Mesendoderm (in vitro differentiated cells): Measurements from ENCODE around the gene AQP1.

Experiments used
- DNase-seq: peaks from one replicate; pipeline ENCODE4 v3.0.0; 2013
- H2AK5ac ChIP-seq: 2 replicates; pipeline ENCODE4 v1.6.1; 2013; ENCODE audit warnings: low read length, inconsistent platforms
- H2BK120ac ChIP-seq: 2 replicates; pipeline ENCODE4 v1.6.1; 2013; ENCODE audit warnings: low read depth, mild to moderate bottlenecking, low read length, moderate library complexity, mixed read lengths
- H2BK15ac ChIP-seq: replicated peaks from 2 replicates; pipeline ENCODE4 v1.6.1; 2013; ENCODE audit warnings: low read depth, mild to moderate bottlenecking, moderate library complexity
- H2BK5ac ChIP-seq: 2 replicates; pipeline ENCODE4 v1.6.1; 2013; ENCODE audit warnings: low read length, inconsistent platforms
- H3K18ac ChIP-seq: 2 replicates; pipeline ENCODE4 v1.6.1; 2013; ENCODE audit warnings: mild to moderate bottlenecking, low read length, mixed read lengths
- H3K23ac ChIP-seq: one replicate; pipeline ENCODE4 v1.6.1; 2013; ENCODE audit warnings: low read length
- H3K27ac ChIP-seq: 2 replicates; pipeline ENCODE4 v1.5.1; 2013; ENCODE audit warnings: low read depth, mild to moderate bottlenecking, inconsistent platforms, low read length, moderate library complexity
- H3K27me3 ChIP-seq: 2 replicates; pipeline ENCODE4 v1.6.1; 2013; ENCODE audit warnings: low read length, control low read depth, mild to moderate bottlenecking, inconsistent platforms; ENCODE audit not compliant: insufficient read depth, poor library complexity
- H3K36me3 ChIP-seq: 2 replicates; pipeline ENCODE4 v1.6.1; 2013; ENCODE audit warnings: low read length, inconsistent platforms; ENCODE audit not compliant: control insufficient read depth, insufficient read depth
- H3K4ac ChIP-seq: one replicate; pipeline ENCODE4 v1.6.1; 2013; ENCODE audit warnings: low read depth, mild to moderate bottlenecking, low read length, moderate library complexity
- H3K4me1 ChIP-seq: 2 replicates; pipeline ENCODE4 v1.6.1; 2013; ENCODE audit warnings: low read depth, low read length, inconsistent platforms; ENCODE audit not compliant: control insufficient read depth
- H3K4me2 ChIP-seq: 2 replicates; pipeline ENCODE4 v1.6.1; 2013; ENCODE audit warnings: low read length
- H3K4me3 ChIP-seq: 2 replicates; pipeline ENCODE4 v1.5.1; 2013; ENCODE audit warnings: mild to moderate bottlenecking, low read length
- H3K56ac ChIP-seq: one replicate; pipeline ENCODE4 v1.6.1; 2013; ENCODE audit warnings: low read length
- H3K79me1 ChIP-seq: 2 replicates; pipeline ENCODE4 v1.6.1; 2013; ENCODE audit warnings: low read length, inconsistent platforms
- H3K79me2 ChIP-seq: 2 replicates; pipeline ENCODE4 v1.6.1; 2013; ENCODE audit warnings: mild to moderate bottlenecking, low read length; ENCODE audit not compliant: control insufficient read depth, insufficient read depth
- H3K9ac ChIP-seq: 2 replicates; pipeline ENCODE4 v1.6.1; 2013; ENCODE audit warnings: low read length, inconsistent platforms
- H4K5ac ChIP-seq: one replicate; pipeline ENCODE4 v1.6.1; 2013; ENCODE audit warnings: low read length
- H4K8ac ChIP-seq: one replicate; pipeline ENCODE4 v1.6.1; 2013; ENCODE audit warnings: low read depth, mild to moderate bottlenecking, control low read depth, low read length, moderate library complexity
- WGBS: extraction: QIAGEN DNeasy Blood & Tissue Kit; methylation state at CpG from one replicate; pipeline ENCODE4 v1.1.7; 2013; ENCODE audit warnings: low lambda C conversion rate, missing lambda C conversion rate; ENCODE audit not compliant: insufficient coverage; ENCODE audit errors: extremely low coverage; 5-methylcytosine and 5-hydroxymethylcytosine counted together

AQP1 gene

DNA sequence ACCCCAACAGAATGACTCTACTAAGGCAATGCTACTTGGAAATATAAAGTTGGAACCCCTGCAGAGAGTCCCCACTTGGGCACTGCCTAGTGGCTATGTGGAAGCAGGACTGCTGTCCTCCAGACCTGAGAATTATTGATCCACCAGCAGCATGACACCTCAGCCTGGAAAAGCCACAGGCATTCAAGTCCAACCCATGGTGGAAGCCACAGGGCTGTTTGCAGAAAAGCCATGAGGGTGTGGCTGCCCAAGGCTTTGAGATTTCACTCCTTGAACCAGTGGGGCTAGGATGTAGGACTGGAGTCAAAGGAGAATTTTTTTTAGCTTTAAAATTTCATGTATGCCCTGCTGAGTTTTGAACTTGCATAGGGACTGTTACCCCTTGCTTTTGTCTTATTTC is 38.5 kb downstream of the AQP1 start:
- no peak for DNase-seq
- H3K27me3 ChIP-seq = no peaks in the 10 kb centered on the region
- H3K4ac ChIP-seq = no peak overlapping the region
- H3K9ac ChIP-seq = no peak overlapping the region
- no peak overlapping the region for H4K5ac ChIP-seq
- H3K4me1 ChIP-seq = no peaks in the 10 kb centered on the region
- H3K27ac ChIP-seq = no peak overlapping the region
- H3K36me3 ChIP-seq = no peaks in the 10 kb centered on the region
- no peak overlapping the region for H3K56ac ChIP-seq
- no peak overlapping the region for H3K4me3 ChIP-seq
- H2AK5ac ChIP-seq = no peak overlapping the region
- H3K4me2 ChIP-seq = no peak overlapping the region
- no peak overlapping the region for H3K23ac ChIP-seq
- H2BK120ac ChIP-seq = no peak overlapping the region
- H3K18ac ChIP-seq = no peak overlapping the region
- H4K8ac ChIP-seq = no peak overlapping the region
- no peak overlapping the region for H2BK15ac ChIP-seq
- H3K79me1 ChIP-seq = no peaks in the 10 kb centered on the region
- H3K79me2 ChIP-seq = no peaks in the 10 kb centered on the region
- H2BK5ac ChIP-seq = no peak overlapping the region

DNA sequence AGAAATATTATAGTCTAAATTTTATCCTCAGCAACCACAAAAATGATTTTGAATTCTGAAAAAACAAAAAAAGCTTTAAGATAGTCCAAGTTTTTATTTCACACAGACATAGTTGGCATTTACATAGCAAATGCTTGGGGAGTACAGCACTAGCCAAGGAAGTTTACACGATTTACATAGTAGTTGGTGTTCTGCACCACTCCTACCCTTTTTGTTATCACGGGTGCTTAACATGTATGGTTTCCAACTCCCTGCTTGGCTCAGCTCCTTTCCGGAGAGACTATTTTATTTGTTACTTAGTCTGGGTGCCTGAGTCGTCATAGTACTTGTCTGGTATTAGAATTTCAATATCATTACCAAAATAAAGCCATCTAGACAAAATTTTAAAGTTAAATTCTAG is 43.3 kb downstream of the AQP1 start:
- no peak overlapping the region for H2BK15ac ChIP-seq
- no peak overlapping the region for H3K4me3 ChIP-seq
- H3K36me3 ChIP-seq = no peaks in the 10 kb centered on the region
- H2BK5ac ChIP-seq = no peak overlapping the region
- H3K27ac ChIP-seq = no peak overlapping the region
- H3K79me2 ChIP-seq = no peaks in the 10 kb centered on the region
- H2BK120ac ChIP-seq = no peak overlapping the region
- H3K18ac ChIP-seq = no peak overlapping the region
- H4K8ac ChIP-seq = no peak overlapping the region
- no CpG with 5 or more reads among the region's 4 CpGs for WGBS
- no peak overlapping the region for H3K56ac ChIP-seq
- no peaks in the 10 kb centered on the region for H3K27me3 ChIP-seq
- H3K4me2 ChIP-seq = no peak overlapping the region
- no peak overlapping the region for H3K9ac ChIP-seq
- H3K4ac ChIP-seq = no peak overlapping the region
- H2AK5ac ChIP-seq = no peak overlapping the region
- H3K23ac ChIP-seq = no peak overlapping the region
- H3K4me1 ChIP-seq = no peaks in the 10 kb centered on the region
- no peaks in the 10 kb centered on the region for H3K79me1 ChIP-seq
- no peak overlapping the region for H4K5ac ChIP-seq
- DNase-seq = no peak

DNA sequence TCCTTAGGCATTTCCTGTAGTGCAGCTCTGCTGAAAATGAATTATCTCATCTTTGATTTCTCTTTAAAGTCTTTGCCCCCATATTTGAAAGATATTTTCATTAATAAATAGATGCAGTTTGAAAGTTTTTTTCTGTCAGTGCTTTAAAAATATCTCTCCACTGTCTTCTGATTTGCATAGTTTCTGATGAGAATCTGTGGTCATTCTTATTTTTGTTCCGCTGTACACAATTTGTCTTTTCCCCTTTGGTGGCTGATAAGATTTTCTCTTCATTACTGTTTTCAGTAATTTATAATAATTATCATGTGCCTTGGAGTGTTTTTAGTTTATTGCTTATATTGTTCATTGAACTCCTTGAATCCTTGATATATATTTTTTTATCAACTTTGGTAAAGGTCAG is 45.1 kb downstream of the AQP1 start:
- no peaks in the 10 kb centered on the region for H3K79me2 ChIP-seq
- no peak for DNase-seq
- H3K4ac ChIP-seq = no peak overlapping the region
- H3K36me3 ChIP-seq = no peaks in the 10 kb centered on the region
- no peak overlapping the region for H3K4me3 ChIP-seq
- H3K9ac ChIP-seq = no peak overlapping the region
- H3K4me2 ChIP-seq = no peak overlapping the region
- H2BK15ac ChIP-seq = no peak overlapping the region
- H3K79me1 ChIP-seq = no peaks in the 10 kb centered on the region
- H3K27ac ChIP-seq = no peak overlapping the region
- H2BK5ac ChIP-seq = no peak overlapping the region
- H2AK5ac ChIP-seq = no peak overlapping the region
- no peaks in the 10 kb centered on the region for H3K4me1 ChIP-seq
- H3K18ac ChIP-seq = no peak overlapping the region
- H3K27me3 ChIP-seq = no peaks in the 10 kb centered on the region
- no peak overlapping the region for H4K5ac ChIP-seq
- no peak overlapping the region for H4K8ac ChIP-seq
- H3K56ac ChIP-seq = no peak overlapping the region
- no peak overlapping the region for H2BK120ac ChIP-seq
- no peak overlapping the region for H3K23ac ChIP-seq
- WGBS = no CpG with 5 or more reads among the region's 1 CpG

DNA sequence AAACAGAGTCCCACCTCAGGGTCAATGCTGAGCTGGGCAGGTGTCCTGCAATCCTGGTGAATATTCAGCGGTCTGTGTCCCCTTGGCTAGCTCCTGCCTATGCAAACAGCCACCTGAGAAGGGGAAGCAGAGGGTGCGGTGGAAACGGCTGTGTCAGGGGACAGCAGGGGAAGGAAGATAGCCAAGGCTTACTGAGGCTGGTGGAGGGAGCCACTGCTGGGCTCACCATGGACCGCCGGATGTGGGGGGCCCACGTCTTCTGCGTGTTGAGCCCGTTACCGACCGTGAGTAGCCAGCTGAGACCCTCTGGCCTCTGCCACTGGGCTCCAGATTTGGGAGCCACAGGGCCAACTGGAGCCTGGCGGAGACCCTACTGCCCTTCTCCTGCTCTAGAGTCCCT is 52.2 kb downstream of the AQP1 start, which contains the start of gene GHRHR:
GHRHR (plus strand) TSS at position 112 of the 400 bp plus-strand sequence; CDS start at position 228, 116 bp downstream.
- Histone ChIP-seq H2BK15ac (no peak within 1 kb of the TSS), H3K27me3 (no peaks in the 10 kb centered on the region)

DNA sequence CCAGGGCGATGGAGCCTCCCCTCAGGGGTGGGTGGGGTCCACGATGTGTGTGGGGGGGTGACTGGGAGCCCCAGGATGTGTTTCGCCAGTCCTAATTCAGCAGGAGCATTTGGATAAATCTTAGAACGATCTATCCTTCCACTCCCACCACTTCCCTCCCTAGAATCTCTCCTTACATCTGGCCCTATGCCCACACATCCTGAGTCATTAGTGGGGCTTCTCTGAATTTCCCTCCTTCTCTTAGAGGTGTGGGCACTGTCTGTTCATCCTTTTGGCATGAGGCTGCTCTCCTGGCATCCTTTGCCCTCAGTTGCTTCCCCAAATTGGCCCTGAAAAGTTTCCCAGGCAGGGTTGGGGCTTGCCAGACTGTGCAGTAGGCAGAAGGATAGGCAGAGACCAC is 53.7 kb downstream of the AQP1 start:
- H3K18ac ChIP-seq = no peak overlapping the region
- no peaks in the 10 kb centered on the region for H3K36me3 ChIP-seq
- H3K79me1 ChIP-seq = no peaks in the 10 kb centered on the region
- no peak overlapping the region for H2BK15ac ChIP-seq
- no peak overlapping the region for H2AK5ac ChIP-seq
- H3K4me3 ChIP-seq = no peak overlapping the region
- no peak overlapping the region for H2BK5ac ChIP-seq
- no peak overlapping the region for H4K5ac ChIP-seq
- no peak overlapping the region for H2BK120ac ChIP-seq
- H3K56ac ChIP-seq = no peak overlapping the region
- H3K23ac ChIP-seq = no peak overlapping the region
- H3K4me1 ChIP-seq = no peaks in the 10 kb centered on the region
- H3K4me2 ChIP-seq = no peak overlapping the region
- DNase-seq = no peak
- no peak overlapping the region for H3K4ac ChIP-seq
- H3K27me3 ChIP-seq = no peaks in the 10 kb centered on the region
- no CpG with 5 or more reads among the region's 4 CpGs for WGBS
- no peaks in the 10 kb centered on the region for H3K79me2 ChIP-seq
- H3K9ac ChIP-seq = no peak overlapping the region
- H3K27ac ChIP-seq = no peak overlapping the region
- H4K8ac ChIP-seq = no peak overlapping the region

More for the DNA sequence above, 52.2 kb downstream of the AQP1 start, which contains the start of gene GHRHR:
- Histone ChIP-seq H3K23ac (no peak within 1 kb of the TSS), H3K79me2 (no peaks in the 10 kb centered on the region), H3K79me1 (no peaks in the 10 kb centered on the region), H3K9ac (no peak within 1 kb of the TSS), H3K4me3 (no peak within 1 kb of the TSS), H4K8ac (no peak within 1 kb of the TSS), H2BK120ac (no peak within 1 kb of the TSS), H2BK5ac (no peak within 1 kb of the TSS), H3K36me3 (no peaks in the 10 kb centered on the region), H3K4me1 (no peaks in the 10 kb centered on the region), H3K18ac (no peak within 1 kb of the TSS), H3K4me2 (no peak within 1 kb of the TSS), H3K4ac (no peak within 1 kb of the TSS), H3K27ac (no peak within 1 kb of the TSS), H3K56ac (no peak within 1 kb of the TSS), H2AK5ac (no peak within 1 kb of the TSS), H4K5ac (no peak within 1 kb of the TSS)
- no peak for DNase-seq
- no CpG with 5 or more reads among the region's 11 CpGs for WGBS

DNA sequence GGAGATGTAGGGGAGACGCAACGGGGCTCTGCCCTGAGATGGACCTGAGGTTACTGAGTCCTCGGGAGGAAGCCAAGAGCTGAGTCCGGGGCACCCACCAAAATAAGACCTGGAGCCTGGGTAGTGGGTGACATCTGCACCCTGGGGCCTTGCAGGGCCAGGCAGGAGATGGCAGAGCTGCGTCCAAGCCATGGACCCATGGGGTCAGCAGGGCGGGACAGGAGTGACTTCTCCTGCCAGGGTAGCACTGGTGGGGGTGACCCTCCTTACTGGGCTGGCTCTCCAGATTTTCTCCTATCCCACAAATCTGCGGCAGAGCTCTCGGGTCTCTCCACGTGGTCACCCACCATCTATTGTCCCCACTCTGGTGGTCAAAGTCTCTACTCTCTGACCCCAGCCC is 54.2 kb downstream of the AQP1 start:
- Histone ChIP-seq H3K4me3 (no peak overlapping the region), H3K4ac (no peak overlapping the region), H3K36me3 (no peaks in the 10 kb centered on the region), H2BK5ac (no peak overlapping the region), H4K5ac (no peak overlapping the region), H3K79me2 (no peaks in the 10 kb centered on the region), H3K79me1 (no peaks in the 10 kb centered on the region), H2AK5ac (no peak overlapping the region), H3K9ac (no peak overlapping the region), H4K8ac (no peak overlapping the region), H3K56ac (no peak overlapping the region), H3K27ac (no peak overlapping the region), H3K18ac (no peak overlapping the region), H3K23ac (no peak overlapping the region), H3K4me2 (no peak overlapping the region), H3K27me3 (no peaks in the 10 kb centered on the region), H2BK120ac (no peak overlapping the region), H3K4me1 (no peaks in the 10 kb centered on the region), H2BK15ac (no peak overlapping the region)
- no CpG with 5 or more reads among the region's 9 CpGs for WGBS
- DNase-seq = no peak
